Measurements from ENCODE around the gene FRMD6.

Gene FRMD6

DNA sequence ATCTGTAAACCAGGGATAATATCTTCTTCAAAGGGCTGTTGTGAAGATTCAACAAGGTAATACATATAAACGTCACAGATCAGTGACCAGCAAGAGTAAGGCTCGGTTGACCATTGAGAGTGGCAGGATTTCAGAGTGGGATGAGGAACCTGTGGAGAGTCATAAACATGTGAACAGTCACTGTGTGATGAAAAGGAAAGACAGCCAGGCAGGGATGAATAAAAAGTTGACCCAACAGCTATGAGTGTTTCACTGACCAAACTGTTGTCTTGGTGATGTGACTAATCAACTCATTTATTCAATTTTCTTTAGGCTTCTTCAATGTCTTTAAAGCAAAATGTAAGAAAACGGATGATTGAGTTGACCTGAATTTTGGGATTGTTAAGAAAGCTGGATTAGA is 8.6 kb upstream of the FRMD6 start:
- Histone ChIP-seq H3K23ac (ENCODE audit: low read length in 2 of 2) (no peak overlapping the region), H3K18ac (ENCODE audit: low read depth in 1 of 2, low read length in 2 of 2) (no peak overlapping the region), H3K9ac (ENCODE audit: low read length) (peak overlapping the region; percentile 78), H2BK12ac (ENCODE audit: low read length in 2 of 2) (no peak overlapping the region), H2AFZ (ENCODE audit: low read depth, low read length) (no peak overlapping the region), H2BK120ac (ENCODE audit: low read depth, low read length) (no peak overlapping the region), H4K8ac (ENCODE audit: low read length) (no peak overlapping the region), H3K4me3 (ENCODE audit: insufficient read depth in 1 of 2, low read depth in 1 of 2, low read length in 2 of 2) (no peak overlapping the region), H4K91ac (ENCODE audit: low read length) (no peak overlapping the region), H3K27me3 (ENCODE audit: control insufficient read depth in 1 of 2, insufficient read depth in 1 of 2, low read length in 2 of 2) (no peaks in the 10 kb centered on the region), H3K79me1 (replicated peaks; ENCODE audit: low read length, poor library complexity, severe bottlenecking) (peaks cover 6% of the 10 kb centered on the region), H3K36me3 (ENCODE audit: control insufficient read depth in 1 of 2, insufficient read depth in 2 of 2, low read depth in 1 of 2, low read length in 2 of 2) (peaks cover 0 to 43% of the 10 kb centered on the region in 2 experiments), H3K4me1 (ENCODE audit: control insufficient read depth, insufficient read depth, low read depth, low read length) (peaks cover 5% of the 10 kb centered on the region), H3K14ac (ENCODE audit: low read length in 2 of 2) (no peak overlapping the region), H2AK5ac (ENCODE audit: low read length, severe bottlenecking) (peak overlapping the region; percentile 95), H3K9me3 (ENCODE audit: control insufficient read depth, low read length) (no peaks in the 10 kb centered on the region), H3K4me2 (ENCODE audit: low read length, poor library complexity, severe bottlenecking) (no peak overlapping the region), H3K4ac (ENCODE audit: low read depth in 1 of 2, low read length in 2 of 2) (no peak overlapping the region), H3K27ac (ENCODE audit: low read length, poor library complexity, severe bottlenecking) (peak overlapping the region; percentile 50), H2BK15ac (ENCODE audit: low read depth, poor library complexity, severe bottlenecking) (no peak overlapping the region), H2BK5ac (ENCODE audit: low read depth, low read length, poor library complexity, severe bottlenecking) (no peak overlapping the region)
- 94% methylated on average over 3 of the region's 3 CpGs for WGBS
- peak; percentile 87 for DNase-seq

GRCh38 chr14:51644217-51644933 is 7.3 kb upstream of the FRMD6 start:
- Histone ChIP-seq H3K9me3 (ENCODE audit: control insufficient read depth, low read length) (no peaks in the 10 kb centered on the region), H2BK15ac (ENCODE audit: low read depth, poor library complexity, severe bottlenecking) (no peak overlapping the region), H2BK12ac (ENCODE audit: low read length in 2 of 2) (no peak overlapping the region), H3K36me3 (ENCODE audit: control insufficient read depth in 1 of 2, insufficient read depth in 2 of 2, low read depth in 1 of 2, low read length in 2 of 2) (peaks cover 0 to 42% of the 10 kb centered on the region in 2 experiments), H3K27ac (ENCODE audit: low read length, poor library complexity, severe bottlenecking) (no peak overlapping the region), H3K4ac (ENCODE audit: low read depth in 1 of 2, low read length in 2 of 2) (no peak overlapping the region), H2AFZ (ENCODE audit: low read depth, low read length) (no peak overlapping the region), H3K4me2 (ENCODE audit: low read length, poor library complexity, severe bottlenecking) (no peak overlapping the region), H3K18ac (ENCODE audit: low read depth in 1 of 2, low read length in 2 of 2) (no peak overlapping the region), H3K23ac (ENCODE audit: low read length in 2 of 2) (no peak overlapping the region), H4K91ac (ENCODE audit: low read length) (no peak overlapping the region), H3K9ac (ENCODE audit: low read length) (peak overlapping the region; percentile 75), H2BK120ac (ENCODE audit: low read depth, low read length) (no peak overlapping the region), H3K14ac (ENCODE audit: low read length in 2 of 2) (no peak overlapping the region), H3K4me3 (ENCODE audit: insufficient read depth in 1 of 2, low read depth in 1 of 2, low read length in 2 of 2) (no peak overlapping the region), H3K27me3 (ENCODE audit: control insufficient read depth in 1 of 2, insufficient read depth in 1 of 2, low read length in 2 of 2) (no peaks in the 10 kb centered on the region), H2AK5ac (ENCODE audit: low read length, severe bottlenecking) (no peak overlapping the region), H2BK5ac (ENCODE audit: low read depth, low read length, poor library complexity, severe bottlenecking) (no peak overlapping the region), H3K4me1 (ENCODE audit: control insufficient read depth, insufficient read depth, low read depth, low read length) (peaks cover 2% of the 10 kb centered on the region), H3K79me1 (replicated peaks; ENCODE audit: low read length, poor library complexity, severe bottlenecking) (peaks cover 7% of the 10 kb centered on the region), H4K8ac (ENCODE audit: low read length) (no peak overlapping the region)
- WGBS = 97% methylated on average over 3 of the region's 5 CpGs
- DNase-seq = peak; percentile 51

GRCh38 chr14:51648296-51648695 is 3.4 kb upstream of the FRMD6 start:
- peaks cover 0 to 23% of the 10 kb centered on the region in 2 experiments for H3K36me3 ChIP-seq (ENCODE audit: control insufficient read depth in 1 of 2, insufficient read depth in 2 of 2, low read depth in 1 of 2, low read length in 2 of 2)
- H3K27me3 ChIP-seq (ENCODE audit: control insufficient read depth in 1 of 2, insufficient read depth in 1 of 2, low read length in 2 of 2) = no peaks in the 10 kb centered on the region
- peak overlapping the region; percentile 99 for H3K9ac ChIP-seq (ENCODE audit: low read length)
- peaks cover 7% of the 10 kb centered on the region for H3K4me1 ChIP-seq (ENCODE audit: control insufficient read depth, insufficient read depth, low read depth, low read length)
- no peak overlapping the region for H2BK120ac ChIP-seq (ENCODE audit: low read depth, low read length)
- WGBS = 69% methylated on average over 1 of the region's 2 CpGs
- H4K8ac ChIP-seq (ENCODE audit: low read length) = no peak overlapping the region
- H3K23ac ChIP-seq (ENCODE audit: low read length in 2 of 2) = no peak overlapping the region
- no peaks in the 10 kb centered on the region for H3K9me3 ChIP-seq (ENCODE audit: control insufficient read depth, low read length)
- H2AFZ ChIP-seq (ENCODE audit: low read depth, low read length) = no peak overlapping the region
- no peak overlapping the region for H3K4me2 ChIP-seq (ENCODE audit: low read length, poor library complexity, severe bottlenecking)
- DNase-seq = no peak
- H3K18ac ChIP-seq (ENCODE audit: low read depth in 1 of 2, low read length in 2 of 2) = no peak overlapping the region
- H4K91ac ChIP-seq (ENCODE audit: low read length) = no peak overlapping the region
- H3K4ac ChIP-seq (ENCODE audit: low read depth in 1 of 2, low read length in 2 of 2) = no peak overlapping the region
- no peak overlapping the region for H2BK5ac ChIP-seq (ENCODE audit: low read depth, low read length, poor library complexity, severe bottlenecking)
- H3K27ac ChIP-seq (ENCODE audit: low read length, poor library complexity, severe bottlenecking) = peak overlapping the region; percentile 51
- H3K79me1 ChIP-seq (replicated peaks; ENCODE audit: low read length, poor library complexity, severe bottlenecking) = peaks cover 7% of the 10 kb centered on the region
- H2BK12ac ChIP-seq (ENCODE audit: low read length in 2 of 2) = no peak overlapping the region
- peak overlapping the region in 1 of 2 experiments; percentile 87 for H3K4me3 ChIP-seq (ENCODE audit: insufficient read depth in 1 of 2, low read depth in 1 of 2, low read length in 2 of 2)
- H3K14ac ChIP-seq (ENCODE audit: low read length in 2 of 2) = no peak overlapping the region
- no peak overlapping the region for H2AK5ac ChIP-seq (ENCODE audit: low read length, severe bottlenecking)
- no peak overlapping the region for H2BK15ac ChIP-seq (ENCODE audit: low read depth, poor library complexity, severe bottlenecking)

GRCh38 chr14:51650716-51651387 is 858 bp upstream of the FRMD6 start:
- H3K14ac ChIP-seq (ENCODE audit: low read length in 2 of 2) = peak overlapping the region; percentile 77 to 99
- H3K4me3 ChIP-seq (ENCODE audit: insufficient read depth in 1 of 2, low read depth in 1 of 2, low read length in 2 of 2) = peak overlapping the region; percentile 67 to 87
- no peak overlapping the region for H2AFZ ChIP-seq (ENCODE audit: low read depth, low read length)
- H3K23ac ChIP-seq (ENCODE audit: low read length in 2 of 2) = peak overlapping the region in 1 of 2 experiments; percentile 5
- H2BK12ac ChIP-seq (ENCODE audit: low read length in 2 of 2) = peak overlapping the region; percentile 33 to 90
- H3K36me3 ChIP-seq (ENCODE audit: control insufficient read depth in 1 of 2, insufficient read depth in 2 of 2, low read depth in 1 of 2, low read length in 2 of 2) = peaks cover 0 to 15% of the 10 kb centered on the region in 2 experiments
- no peaks in the 10 kb centered on the region for H3K9me3 ChIP-seq (ENCODE audit: control insufficient read depth, low read length)
- H4K91ac ChIP-seq (ENCODE audit: low read length) = peak overlapping the region; percentile 87
- peak overlapping the region; percentile 47 for H2AK5ac ChIP-seq (ENCODE audit: low read length, severe bottlenecking)
- H3K27me3 ChIP-seq (ENCODE audit: control insufficient read depth in 1 of 2, insufficient read depth in 1 of 2, low read length in 2 of 2) = no peaks in the 10 kb centered on the region
- H4K8ac ChIP-seq (ENCODE audit: low read length) = peak overlapping the region; percentile 66
- WGBS = 2% methylated on average over 29 of the region's 30 CpGs
- peak overlapping the region; percentile 68 to 97 for H3K4ac ChIP-seq (ENCODE audit: low read depth in 1 of 2, low read length in 2 of 2)
- peak overlapping the region; percentile 87 for H3K27ac ChIP-seq (ENCODE audit: low read length, poor library complexity, severe bottlenecking)
- peak overlapping the region; percentile 60 for H3K4me2 ChIP-seq (ENCODE audit: low read length, poor library complexity, severe bottlenecking)
- H3K9ac ChIP-seq (ENCODE audit: low read length) = peak overlapping the region; percentile 99
- H3K4me1 ChIP-seq (ENCODE audit: control insufficient read depth, insufficient read depth, low read depth, low read length) = peaks cover 5% of the 10 kb centered on the region
- peak overlapping the region; percentile 96 for H2BK5ac ChIP-seq (ENCODE audit: low read depth, low read length, poor library complexity, severe bottlenecking)
- DNase-seq = no peak
- peak overlapping the region; percentile 58 for H2BK120ac ChIP-seq (ENCODE audit: low read depth, low read length)
- H3K18ac ChIP-seq (ENCODE audit: low read depth in 1 of 2, low read length in 2 of 2) = peak overlapping the region; percentile 99
- peaks cover 1% of the 10 kb centered on the region for H3K79me1 ChIP-seq (replicated peaks; ENCODE audit: low read length, poor library complexity, severe bottlenecking)
- H2BK15ac ChIP-seq (ENCODE audit: low read depth, poor library complexity, severe bottlenecking) = peak overlapping the region; percentile 94

All from mesenchymal stem cell (in vitro differentiated cells and primary cell).